GM23338 (cell line): Measurements from ENCODE around the gene TANGO2.

Experiments
- CTCF ChIP-seq, 2 experiments: fragments of 200-600 bp in 1 of 2; sonication (generic) in 1 of 2; conservative IDR thresholded peaks; 2 replicates each; pipeline versions ENCODE4 v1.5.1 to v1.6.1; 2016 to 2017; ENCODE audit warnings: antibody characterized with exemption in 2 of 2, low read depth in 2 of 2, mild to moderate bottlenecking in 2 of 2, moderate library complexity in 1 of 2
- POLR2AphosphoS5 ChIP-seq: IDR thresholded peaks from 2 replicates; pipeline ENCODE4 v1.6.1; 2016; ENCODE audit warnings: antibody characterized with exemption, low read depth
- REST ChIP-seq: IDR thresholded peaks from one replicate; pipeline ENCODE4 v1.6.1; 2018; ENCODE audit warnings: antibody characterized with exemption; ENCODE audit not compliant: unreplicated experiment

- TF ChIP-seq POLR2AphosphoS5 = no peak
- TF ChIP-seq CTCF (conservative IDR thresholded peaks at IDR 0.05; ENCODE audit: low read depth in 2 of 2) = no peak
- TF ChIP-seq REST = no peak
These were observed 34.9 kb upstream of the TANGO2 start for GRCh38 chr22:19986011-19986409.
